SIG-M5 treated with dmso at 0.1 percent for 504 hours (cell line): ENCODE data around the gene REXO4.

Experiments
- DNase-seq: peaks from one replicate; lab custom pipeline; 2025; ENCODE audit not compliant: unreplicated experiment; lab: John Stamatoyannopoulos, UW

Gene REXO4, protein sequence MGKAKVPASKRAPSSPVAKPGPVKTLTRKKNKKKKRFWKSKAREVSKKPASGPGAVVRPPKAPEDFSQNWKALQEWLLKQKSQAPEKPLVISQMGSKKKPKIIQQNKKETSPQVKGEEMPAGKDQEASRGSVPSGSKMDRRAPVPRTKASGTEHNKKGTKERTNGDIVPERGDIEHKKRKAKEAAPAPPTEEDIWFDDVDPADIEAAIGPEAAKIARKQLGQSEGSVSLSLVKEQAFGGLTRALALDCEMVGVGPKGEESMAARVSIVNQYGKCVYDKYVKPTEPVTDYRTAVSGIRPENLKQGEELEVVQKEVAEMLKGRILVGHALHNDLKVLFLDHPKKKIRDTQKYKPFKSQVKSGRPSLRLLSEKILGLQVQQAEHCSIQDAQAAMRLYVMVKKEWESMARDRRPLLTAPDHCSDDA

DNA sequence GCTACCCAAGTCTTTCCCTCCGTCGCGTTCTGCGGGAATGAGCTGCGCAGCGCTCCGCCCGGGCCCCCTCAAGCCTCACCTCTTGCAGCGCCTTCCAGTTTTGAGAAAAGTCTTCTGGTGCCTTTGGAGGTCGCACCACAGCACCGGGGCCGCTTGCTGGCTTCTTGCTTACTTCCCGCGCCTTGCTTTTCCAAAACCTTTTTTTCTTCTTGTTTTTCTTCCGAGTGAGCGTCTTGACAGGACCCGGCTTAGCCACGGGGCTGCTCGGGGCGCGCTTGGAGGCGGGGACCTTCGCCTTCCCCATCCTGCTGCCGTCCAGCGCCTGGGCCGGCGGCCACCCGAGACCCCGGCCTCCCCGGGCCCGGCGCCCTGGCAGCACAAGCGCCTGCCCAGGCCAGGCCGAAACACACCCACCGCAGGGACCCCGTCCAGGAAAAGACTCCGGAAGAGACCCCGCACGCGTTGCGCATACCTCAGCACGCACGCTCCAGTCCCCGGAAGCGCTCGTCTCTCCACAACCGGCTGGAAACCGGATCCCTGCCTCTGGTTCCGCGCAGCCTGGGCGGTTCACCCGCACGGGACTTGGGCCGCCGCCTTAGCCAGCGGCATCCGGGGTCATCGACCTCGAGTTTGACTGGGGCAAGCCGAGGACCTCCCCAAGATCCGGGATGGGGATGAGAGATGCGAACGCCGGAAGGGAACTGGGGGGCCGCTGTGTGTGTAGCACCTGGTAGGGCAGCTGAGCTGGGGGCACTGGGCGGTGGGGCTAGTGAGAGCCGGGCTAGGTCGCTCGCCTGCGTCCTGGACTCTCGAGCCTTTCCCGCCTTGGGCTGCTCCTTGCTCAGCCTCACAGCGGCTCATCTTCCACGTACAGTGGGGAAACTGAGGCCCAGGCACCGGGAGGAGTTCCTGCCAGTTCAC, at the start of gene REXO4:
TSS of gene REXO4 (minus strand) at position 470 of the 921 bp plus-strand sequence. CDS start at position 304, 166 bp downstream.
- peak; percentile 82 for DNase-seq

DNA sequence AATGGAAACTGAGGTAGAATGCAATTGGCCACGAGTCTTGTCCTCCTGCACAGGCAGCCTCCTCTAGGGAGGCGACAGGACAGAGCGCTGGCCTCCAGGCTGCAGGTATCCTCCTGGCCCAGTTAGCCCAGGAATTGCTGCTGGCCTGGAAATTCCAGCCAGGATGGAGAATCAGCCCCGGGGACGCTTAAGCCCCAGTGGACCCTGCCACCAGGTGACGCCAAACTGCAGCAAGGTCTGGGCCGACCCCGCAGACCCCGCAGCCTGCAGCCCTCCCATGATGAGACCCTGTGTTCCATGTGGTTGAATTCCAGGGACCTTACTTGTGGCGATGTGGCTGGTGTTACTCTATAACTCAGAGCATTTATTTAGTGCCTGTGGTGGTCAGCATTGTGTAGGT, 49.3 kb upstream of the REXO4 start:
- DNase-seq: no peak

DNA sequence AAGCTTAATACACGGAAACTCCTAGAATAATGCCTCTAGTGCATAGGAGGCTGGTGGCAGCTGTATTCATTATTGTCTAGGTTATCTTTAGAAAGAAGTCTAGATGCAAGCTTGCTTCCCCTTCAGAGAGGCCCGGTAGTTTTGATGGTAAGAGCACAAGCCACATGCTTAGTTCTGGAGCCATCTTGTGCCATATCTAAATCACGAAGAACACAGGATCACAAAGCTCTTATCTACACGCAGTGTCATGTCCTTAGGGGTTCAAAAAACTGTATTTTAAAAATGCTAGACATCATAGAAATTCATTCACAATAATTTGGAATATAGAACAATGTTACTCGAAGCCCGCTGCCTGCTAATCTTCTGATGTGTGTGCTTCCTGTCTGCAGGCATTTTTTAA, 48.2 kb upstream of the REXO4 start:
- DNase-seq: no peak

DNA sequence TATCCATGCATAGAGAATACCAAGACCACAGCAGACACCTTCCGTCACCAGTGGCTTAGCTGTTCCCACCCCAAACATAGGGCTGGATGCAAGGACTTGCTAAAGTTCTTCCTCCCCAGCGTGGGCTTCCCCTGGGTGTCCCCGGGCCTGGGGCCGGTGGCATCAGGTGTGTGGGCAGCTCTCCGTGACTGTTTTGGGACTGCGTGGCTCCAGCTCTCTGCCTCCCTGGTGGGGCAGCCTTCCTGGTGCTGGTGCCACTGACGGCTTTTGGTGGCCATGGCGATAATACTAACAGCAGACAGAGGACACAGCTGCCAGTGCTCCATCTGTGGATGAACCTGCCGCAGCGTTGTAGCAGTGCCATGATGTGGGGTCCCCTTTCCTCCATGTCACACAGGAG, 46.8 kb upstream of the REXO4 start:
- no peak for DNase-seq

DNA sequence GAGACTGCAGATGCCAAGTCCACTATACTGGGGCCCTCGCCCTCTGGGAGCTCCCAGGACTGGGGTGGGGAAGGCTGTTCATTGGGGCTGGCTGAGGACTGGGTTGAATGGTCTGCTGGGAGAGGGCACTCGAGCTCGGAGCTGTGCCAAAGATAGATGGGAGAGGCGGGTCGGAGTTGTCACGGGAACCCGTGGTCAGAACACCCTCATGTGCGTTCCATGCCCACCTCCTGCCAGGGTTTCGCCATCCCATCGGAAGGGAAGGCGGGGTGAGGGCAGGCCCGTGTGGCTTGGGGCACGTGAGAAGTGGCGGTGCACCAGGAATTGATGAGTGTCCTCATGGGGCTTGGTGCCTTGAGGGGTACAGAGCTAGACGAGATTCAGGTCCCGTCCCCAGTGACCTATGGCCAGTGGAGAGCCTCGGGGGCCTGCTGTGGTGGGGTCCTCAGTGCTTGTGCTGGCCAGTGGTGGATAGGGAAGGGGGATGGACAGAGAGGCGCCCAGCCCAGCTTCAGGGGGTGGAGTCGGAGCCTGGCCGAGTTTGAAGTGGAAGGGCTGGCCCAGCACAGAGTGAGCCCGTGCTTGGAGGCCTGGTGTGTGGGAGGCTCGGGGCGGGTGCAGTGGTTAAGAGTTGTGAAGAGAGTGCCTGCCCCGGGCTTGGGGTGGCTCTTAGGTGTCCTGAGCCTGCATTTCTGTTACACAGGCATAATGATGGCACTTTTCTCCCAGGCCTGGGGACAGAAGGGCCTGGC, 46.2 kb upstream of the REXO4 start:
- DNase-seq: no peak

DNA sequence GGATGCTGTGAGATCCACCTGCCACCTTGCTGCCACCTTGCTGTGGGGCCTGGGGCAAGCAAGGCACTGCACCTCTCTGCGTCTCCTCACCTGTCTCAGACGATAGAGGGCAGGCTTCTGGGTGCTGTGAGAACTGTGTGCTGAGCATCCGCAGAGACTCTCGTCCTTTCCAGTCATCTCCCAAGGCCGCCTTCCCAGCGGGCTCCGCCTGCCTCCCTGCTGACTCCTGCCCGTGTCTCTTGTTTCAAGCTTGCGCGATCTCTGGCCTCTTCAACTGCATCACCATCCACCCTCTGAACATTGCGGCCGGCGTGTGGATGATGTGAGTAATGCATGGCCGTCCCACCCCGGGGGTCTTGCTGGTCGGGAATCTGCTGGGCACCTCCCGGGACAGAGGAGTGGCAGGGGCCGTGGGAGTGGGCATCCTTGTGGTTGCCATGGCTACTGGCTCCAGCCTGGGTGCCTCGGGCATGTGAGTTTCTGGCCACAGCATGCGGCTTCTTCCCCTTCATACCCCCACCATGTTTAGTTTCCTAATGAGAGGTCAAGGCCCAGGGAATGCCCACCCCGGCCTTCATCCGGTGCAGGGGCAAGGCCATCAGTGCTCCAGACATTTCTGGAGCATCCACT, 45.5 kb upstream of the REXO4 start:
- DNase-seq: peak; percentile 7

DNA sequence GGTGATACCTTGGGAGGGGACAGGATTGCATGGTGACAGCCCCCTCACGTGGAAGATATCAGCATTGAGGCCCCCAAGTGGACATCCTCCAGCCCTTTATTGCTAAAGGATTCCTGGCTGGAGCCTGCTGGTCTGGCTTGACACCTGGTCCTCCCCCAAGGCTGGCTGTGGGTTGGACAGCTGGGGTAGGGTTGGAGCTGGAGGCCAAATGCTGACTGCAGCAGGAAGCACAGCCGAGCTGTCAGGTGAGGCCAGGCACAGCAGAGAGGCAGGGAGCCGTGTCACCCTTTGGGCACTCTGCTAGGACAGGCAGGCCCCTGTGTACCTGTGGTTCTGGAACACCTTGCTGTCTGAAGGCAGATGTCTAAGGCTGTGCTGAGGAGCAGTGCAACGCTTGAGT, 44.2 kb upstream of the REXO4 start:
- DNase-seq: no peak

DNA sequence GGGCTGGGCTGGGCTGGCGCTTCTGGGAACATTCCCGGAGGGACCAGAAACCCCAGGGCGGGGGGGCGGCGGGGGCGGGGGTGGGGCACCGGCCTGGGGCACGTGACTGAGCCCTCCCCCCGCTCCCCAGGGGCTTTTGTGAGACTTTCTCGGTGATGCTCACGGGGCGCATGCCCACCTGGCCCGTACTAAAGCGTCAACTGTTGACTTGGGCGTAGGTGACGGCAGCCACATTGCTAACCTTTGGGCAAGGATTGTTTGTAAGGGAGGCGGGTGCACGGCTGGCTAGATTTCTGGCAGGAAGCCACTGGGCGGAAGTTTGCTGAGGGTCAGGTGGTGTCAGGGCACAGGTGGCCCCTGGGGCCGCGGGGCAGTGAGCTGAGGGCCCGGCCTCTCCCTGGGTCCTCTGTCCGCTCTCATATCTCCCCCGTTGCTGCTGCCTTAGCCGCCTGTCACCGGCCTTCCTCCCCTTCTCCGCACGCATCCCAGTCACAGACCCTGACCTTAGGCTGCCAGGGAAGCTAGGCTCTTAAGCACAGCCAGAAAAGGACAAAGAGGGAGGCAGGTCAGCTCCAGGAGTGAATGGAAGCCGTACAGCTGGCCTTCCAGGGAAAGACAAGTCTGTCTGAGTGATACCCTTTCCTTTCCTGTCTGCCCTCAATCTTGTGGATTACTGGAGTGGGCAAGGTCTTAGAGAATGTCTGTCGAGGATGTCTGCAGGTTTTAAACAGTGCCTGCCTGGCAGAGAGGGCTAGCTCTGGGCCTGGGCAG, 42.8 kb upstream of the REXO4 start:
- peak; percentile 24 for DNase-seq

DNA sequence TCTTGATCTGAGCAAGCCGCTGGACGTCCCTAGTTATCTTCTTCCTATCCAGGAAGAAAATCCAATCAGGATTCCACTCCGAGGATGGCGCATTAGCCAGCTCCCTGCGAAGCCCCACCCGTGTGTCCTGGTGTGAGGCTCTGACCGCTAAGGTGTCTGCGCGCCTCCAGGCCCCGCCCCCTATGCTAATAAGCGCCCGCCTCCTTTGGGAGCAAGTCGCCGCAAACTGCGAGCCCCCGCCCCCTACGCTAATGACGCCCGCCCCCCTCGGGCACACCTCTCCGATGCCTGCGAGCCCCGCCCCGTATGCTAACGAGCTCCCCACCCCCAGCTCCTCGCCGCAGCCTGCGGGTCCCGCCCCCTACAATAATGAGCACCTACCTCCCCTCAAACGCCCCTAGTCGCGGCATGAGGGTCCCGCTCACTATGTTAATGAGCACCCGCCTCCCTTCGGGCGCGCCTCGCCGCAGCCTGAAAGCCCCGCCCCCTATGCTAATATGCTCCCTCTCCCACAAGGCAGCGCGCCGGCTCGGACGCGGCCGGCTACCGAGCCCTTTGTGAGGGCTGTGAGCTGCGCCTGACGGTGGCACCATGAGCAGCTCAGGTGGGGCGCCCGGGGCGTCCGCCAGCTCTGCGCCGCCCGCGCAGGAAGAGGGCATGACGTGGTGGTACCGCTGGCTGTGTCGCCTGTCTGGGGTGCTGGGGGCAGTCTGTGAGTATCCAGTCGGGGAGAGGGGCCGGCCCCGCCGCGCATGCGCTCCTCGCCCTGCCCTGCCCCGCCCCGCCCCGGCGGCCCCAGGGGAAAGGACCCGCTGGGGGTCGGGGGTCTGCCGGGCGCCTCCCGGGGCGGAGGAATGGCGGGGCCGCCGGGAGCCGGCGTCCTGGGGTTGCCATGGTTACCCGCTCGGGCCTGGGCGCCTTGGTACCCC, 41.9 kb upstream of the REXO4 start, which contains the start of gene CACFD1:
TSS of gene CACFD1 (plus strand) at position 503 of the 929 bp plus-strand sequence. CDS start at position 592, 89 bp downstream.
- peak; percentile 94 for DNase-seq

DNA sequence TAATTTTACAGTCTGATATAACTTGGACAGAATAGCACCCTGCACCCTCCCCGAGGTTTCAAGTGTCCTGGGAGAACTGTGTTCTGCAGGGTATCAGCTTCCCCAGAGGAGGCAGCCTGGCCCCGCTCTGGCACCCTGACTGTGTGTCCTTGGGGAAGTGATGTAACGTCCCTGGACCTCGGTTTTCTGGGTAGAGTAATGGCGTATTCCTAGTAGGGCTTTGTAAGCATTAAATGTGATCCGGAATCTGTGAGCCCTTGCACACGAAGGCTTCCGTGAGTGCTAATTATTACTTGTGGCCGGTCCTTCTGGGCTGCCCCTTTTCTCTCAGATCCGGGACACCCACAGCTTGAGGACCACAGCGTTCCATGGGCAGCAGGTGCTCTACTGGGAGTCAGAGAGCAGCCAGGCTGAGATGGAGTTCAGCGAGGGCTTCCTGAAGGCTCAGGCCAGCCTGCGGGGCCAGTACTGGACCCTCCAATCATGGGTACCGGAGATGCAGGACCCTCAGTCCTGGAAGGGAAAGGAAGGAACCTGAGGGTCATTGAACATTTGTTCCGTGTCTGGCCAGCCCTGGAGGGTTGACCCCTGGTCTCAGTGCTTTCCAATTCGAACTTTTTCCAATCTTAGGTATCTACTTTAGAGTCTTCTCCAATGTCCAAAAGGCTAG, 41.0 kb upstream of the REXO4 start:
- peak; percentile 3 for DNase-seq

DNA sequence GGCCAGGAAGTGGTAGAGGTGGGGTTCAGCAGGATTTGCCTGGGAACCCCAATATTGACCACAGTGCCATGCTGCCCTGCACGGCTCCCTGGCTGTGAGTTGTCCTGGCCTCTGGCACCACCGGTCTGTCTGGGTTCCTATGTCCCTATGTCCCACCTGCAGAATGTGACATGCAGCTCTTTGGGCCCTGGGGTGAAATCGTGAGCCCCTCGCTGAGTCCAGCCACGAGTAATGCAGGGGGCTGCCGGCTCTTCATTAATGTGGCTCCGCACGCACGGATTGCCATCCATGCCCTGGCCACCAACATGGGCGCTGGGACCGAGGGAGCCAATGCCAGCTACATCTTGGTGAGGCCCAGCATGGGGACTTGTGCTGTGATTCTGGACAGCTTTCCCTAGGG, 39.9 kb upstream of the REXO4 start:
- DNase-seq: no peak

DNA sequence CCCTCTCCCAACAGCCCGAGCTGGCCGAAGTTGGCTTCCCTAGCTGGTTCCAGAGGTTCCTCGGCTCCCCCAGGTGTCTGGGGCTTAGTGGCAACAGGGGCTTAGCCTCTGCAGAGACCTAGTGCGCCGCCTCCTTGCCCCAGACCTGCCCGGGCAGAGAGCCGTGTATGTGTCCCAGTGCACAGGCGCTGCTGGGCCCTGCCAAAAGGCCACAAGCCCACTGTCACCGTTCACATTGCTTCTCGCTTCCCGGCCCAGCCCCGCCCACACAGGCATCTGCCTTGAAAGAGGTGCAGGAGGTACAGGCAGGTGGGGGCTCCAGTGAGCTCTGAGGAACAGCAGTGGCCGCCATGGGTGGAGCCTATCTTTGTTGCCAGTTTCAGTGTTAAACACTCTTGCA, 39.4 kb upstream of the REXO4 start:
- DNase-seq: no peak

DNA sequence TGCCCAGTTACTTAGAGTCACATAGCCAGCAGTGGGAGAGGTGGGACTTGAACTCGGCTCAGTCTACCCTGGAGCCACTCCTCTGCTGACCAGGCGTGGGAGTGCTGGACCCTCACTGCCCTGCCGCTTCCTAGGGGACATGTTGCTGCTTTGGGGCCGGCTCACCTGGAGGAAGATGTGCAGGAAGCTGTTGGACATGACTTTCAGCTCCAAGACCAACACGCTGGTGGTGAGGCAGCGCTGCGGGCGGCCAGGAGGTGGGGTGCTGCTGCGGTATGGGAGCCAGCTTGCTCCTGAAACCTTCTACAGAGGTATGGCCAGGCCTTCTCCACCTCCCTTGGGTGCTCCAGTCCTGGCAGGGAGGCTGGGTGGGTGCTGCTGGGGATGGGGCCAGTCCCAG, 38.6 kb upstream of the REXO4 start:
- DNase-seq: no peak

DNA sequence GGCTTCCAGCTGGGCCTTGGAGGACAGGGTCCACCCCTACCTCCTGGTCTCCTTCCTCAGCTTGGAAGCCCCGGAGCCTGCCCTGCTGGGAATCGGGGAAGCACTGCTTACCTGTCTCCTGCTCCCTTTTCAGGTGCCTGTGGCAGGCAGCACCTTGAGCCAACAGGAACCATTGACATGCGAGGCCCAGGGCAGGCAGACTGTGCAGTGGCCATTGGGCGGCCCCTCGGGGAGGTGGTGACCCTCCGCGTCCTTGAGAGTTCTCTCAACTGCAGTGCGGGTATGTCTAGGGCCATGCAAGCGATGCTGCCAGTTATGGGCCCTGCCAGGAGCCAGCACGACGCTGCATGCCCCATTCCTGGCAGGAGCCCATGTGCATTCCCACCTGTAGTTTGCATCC, 38.1 kb upstream of the REXO4 start:
- no peak for DNase-seq

DNA sequence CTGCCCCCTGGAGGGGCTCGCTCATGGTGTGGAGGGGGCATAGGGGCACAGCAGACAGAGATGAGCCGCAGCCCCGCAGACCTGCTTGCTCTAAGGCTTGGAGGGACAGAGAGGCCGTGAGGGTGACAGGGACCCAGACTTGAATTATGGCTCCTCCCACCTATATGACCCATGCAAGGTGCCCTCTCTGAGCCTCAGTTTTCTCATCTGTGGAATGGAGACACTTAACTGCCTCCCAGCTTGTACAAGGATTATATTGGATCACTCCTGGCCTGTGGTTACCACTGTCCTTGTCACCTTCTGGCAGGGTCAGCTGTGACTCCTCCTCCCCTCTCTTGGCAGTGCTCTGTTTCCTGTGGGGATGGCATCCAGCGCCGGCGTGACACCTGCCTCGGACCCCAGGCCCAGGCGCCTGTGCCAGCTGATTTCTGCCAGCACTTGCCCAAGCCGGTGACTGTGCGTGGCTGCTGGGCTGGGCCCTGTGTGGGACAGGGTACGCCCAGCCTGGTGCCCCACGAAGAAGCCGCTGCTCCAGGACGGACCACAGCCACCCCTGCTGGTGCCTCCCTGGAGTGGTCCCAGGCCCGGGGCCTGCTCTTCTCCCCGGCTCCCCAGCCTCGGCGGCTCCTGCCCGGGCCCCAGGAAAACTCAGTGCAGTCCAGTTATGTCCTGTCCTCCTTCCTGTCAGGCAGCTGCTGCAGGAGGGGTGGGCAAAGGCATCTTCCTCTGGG, 37.3 kb upstream of the REXO4 start:
- DNase-seq: no peak

DNA sequence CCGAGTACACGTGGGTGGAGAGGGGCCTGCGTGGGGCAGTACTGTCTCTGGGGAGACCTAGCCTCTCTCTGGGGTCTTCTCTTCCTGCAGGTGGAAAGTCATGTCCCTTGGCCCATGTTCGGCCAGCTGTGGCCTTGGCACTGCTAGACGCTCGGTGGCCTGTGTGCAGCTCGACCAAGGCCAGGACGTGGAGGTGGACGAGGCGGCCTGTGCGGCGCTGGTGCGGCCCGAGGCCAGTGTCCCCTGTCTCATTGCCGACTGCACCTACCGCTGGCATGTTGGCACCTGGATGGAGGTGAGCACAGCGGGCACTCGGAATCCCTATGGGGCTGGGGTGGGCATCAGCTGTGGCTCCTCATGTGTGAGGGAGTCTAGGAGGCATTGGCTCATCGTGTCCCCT, 36.5 kb upstream of the REXO4 start:
- DNase-seq: no peak

DNA sequence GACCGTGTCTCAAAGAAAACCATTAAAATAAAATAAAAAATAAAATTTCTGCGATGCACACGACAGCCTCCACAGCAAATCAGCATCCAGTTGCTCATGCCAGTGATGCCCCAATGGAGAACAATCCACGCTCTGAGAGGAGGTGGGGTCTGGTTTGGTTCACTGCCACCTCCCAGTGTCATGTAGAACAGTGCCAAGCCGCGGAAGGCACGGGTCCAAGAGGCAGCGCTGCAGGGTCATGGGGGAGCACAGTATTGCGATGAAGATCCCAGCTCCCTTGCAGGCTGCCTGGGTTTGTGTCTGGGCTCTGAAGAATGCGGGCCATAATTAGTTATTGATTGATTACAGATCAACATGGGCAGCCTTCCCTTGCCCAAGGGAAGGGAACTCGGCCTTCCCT, 35.8 kb upstream of the REXO4 start:
- no peak for DNase-seq

DNA sequence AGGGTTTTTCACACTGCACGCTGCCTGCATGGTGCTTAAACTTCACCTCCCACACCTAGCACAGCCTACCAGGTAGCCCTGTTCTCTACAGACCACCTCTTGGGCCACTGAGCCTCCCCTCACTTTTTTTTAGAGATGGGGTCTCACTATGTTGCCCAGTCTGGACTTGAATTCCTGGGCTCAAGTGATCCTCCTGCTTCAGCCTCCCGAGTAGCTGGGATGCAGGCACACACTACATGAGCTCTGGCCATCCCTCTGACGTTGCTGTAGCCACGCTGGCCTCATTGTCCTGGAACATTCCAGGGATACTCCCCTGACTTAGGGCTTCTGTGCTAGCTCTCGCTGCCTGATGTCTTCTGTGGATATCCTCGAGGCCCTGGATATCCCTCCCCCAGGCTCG, 34.8 kb upstream of the REXO4 start:
- no peak for DNase-seq
